D721Med (cell line): ENCODE results near the gene DPY19L3.
A peak's percentile ranks its signal among the peaks of the same experiment; 100 is the strongest.

Experiments
- DNase-seq: peaks from one replicate; pipeline ENCODE4 v3.0.0; 2011; ENCODE audit warnings: low spot score; ENCODE audit not compliant: insufficient read length
- FAIRE-seq: peaks from 2 replicates; lab custom pipeline; 2011; peaks lifted over from hg19 to GRCh38; lab: Jason Lieb, UNC
- TF ChIP-seq, protein P1 (sequence below): IDR thresholded peaks from 2 replicates; pipeline ENCODE4 v1.5.1; 2012; ENCODE audit warnings: mild to moderate bottlenecking, control low read depth; ENCODE audit not compliant: insufficient read depth; ENCODE audit errors: missing control alignments

The DPY19L3 gene, protein sequence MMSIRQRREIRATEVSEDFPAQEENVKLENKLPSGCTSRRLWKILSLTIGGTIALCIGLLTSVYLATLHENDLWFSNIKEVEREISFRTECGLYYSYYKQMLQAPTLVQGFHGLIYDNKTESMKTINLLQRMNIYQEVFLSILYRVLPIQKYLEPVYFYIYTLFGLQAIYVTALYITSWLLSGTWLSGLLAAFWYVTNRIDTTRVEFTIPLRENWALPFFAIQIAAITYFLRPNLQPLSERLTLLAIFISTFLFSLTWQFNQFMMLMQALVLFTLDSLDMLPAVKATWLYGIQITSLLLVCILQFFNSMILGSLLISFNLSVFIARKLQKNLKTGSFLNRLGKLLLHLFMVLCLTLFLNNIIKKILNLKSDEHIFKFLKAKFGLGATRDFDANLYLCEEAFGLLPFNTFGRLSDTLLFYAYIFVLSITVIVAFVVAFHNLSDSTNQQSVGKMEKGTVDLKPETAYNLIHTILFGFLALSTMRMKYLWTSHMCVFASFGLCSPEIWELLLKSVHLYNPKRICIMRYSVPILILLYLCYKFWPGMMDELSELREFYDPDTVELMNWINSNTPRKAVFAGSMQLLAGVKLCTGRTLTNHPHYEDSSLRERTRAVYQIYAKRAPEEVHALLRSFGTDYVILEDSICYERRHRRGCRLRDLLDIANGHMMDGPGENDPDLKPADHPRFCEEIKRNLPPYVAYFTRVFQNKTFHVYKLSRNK

DNA sequence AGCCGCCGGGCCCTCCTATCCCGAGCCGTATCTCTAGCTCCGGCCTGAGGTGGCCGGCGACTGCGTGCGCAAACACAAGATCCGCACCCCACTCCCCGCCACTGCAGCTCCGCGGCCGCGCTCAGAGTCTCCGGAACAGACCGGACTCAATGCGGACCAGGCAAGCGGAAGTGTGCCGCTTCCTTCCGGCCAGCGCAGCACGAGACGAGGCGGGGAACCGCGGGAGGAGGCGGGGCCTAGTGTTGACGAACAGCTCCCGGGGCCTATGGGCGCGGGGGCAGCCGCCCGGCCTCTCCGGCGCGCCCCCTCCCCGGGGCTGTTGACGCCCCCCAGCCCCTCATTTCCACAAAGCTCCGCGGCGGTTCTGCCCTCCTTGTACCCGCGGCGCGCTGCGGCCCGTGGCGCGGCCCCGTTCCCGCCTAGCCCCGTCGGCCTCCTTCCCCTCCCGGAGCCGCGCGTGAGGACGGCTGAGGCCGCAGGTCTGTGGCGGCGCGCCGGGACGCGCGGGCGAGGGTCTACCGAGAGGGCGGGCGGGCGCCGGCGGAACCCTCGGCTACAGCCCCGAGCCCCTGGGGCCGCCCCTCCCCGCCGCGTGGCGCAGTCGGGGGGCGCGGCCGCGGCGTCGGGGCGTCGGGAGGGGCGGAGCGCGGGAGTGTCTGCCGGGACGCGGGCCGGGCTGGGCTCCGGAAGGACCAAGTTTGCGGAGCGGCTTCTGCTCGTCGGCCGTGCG, at the start of gene DPY19L3:
DPY19L3 (plus strand) TSS at position 340 of the 730 bp plus-strand sequence. CDS start 2,484 bp downstream, outside the sequence.
- FAIRE-seq: no peak
- TF ChIP-seq, protein P1, sequence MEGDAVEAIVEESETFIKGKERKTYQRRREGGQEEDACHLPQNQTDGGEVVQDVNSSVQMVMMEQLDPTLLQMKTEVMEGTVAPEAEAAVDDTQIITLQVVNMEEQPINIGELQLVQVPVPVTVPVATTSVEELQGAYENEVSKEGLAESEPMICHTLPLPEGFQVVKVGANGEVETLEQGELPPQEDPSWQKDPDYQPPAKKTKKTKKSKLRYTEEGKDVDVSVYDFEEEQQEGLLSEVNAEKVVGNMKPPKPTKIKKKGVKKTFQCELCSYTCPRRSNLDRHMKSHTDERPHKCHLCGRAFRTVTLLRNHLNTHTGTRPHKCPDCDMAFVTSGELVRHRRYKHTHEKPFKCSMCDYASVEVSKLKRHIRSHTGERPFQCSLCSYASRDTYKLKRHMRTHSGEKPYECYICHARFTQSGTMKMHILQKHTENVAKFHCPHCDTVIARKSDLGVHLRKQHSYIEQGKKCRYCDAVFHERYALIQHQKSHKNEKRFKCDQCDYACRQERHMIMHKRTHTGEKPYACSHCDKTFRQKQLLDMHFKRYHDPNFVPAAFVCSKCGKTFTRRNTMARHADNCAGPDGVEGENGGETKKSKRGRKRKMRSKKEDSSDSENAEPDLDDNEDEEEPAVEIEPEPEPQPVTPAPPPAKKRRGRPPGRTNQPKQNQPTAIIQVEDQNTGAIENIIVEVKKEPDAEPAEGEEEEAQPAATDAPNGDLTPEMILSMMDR: no peak
- peak; percentile 85 for DNase-seq

DNA sequence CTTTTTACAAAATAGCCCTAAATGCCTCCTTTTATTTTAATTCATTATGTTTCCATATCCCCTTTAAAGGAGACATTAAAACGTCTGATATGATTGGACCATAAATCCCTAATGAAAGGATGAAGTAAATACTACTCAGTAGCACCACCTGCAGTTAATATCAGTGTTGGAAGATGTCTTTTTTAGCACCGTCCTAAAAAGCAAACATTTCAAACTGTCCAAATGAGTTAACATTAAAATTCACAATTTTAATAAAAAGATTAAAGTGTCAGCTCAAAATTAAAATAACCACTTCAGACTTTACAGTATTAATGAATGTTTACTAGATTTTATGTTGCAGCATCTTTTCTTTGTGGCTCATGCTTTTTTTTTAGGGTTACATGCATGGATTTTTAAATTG, 47.9 kb upstream of the DPY19L3 start:
- TF ChIP-seq, protein P1: peak; percentile 35
- DNase-seq (no peak), FAIRE-seq (no peak)

DNA sequence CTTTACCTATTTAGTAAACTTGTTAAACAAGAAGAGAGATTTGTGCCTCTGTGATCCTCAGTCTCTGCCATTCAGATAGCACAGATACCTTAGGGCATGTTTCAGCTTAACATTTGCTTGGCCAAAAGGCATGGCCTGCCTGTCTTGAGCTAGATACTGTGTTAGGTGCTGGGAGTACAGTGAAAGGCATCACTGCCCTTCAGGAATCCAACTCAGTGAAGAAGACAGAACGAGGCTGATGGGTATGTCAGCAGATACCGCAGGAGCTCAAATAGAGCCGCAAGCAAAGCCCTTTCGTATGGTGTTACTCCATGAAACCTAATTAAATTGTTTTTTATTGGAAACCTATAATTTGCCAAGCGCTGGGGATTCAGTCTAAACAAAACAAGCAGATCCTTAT, 47.2 kb upstream of the DPY19L3 start:
- DNase-seq (no peak), FAIRE-seq (no peak)
- TF ChIP-seq, protein P1: no peak

DNA sequence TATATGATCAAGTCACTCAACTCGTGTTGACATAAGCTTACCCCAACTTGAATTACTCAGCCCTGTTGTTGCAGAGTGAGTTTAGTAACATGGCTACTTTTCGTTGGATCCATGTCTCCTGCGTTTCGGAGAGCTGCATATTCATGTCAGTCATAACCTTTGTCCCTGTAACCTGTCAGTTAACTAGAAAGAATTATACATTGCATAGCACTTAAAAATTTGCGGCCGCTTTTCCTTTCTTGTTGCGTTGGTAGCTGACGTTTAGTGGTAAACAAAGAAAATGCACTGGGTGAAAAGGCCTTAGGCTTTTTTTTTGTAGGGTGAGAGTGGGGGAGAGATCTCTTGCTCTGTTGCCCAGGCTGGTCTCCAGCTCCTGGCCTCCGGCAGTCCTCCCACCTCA, 46.0 kb upstream of the DPY19L3 start:
- DNase-seq (no peak), FAIRE-seq (no peak)
- TF ChIP-seq, protein P1: no peak

DNA sequence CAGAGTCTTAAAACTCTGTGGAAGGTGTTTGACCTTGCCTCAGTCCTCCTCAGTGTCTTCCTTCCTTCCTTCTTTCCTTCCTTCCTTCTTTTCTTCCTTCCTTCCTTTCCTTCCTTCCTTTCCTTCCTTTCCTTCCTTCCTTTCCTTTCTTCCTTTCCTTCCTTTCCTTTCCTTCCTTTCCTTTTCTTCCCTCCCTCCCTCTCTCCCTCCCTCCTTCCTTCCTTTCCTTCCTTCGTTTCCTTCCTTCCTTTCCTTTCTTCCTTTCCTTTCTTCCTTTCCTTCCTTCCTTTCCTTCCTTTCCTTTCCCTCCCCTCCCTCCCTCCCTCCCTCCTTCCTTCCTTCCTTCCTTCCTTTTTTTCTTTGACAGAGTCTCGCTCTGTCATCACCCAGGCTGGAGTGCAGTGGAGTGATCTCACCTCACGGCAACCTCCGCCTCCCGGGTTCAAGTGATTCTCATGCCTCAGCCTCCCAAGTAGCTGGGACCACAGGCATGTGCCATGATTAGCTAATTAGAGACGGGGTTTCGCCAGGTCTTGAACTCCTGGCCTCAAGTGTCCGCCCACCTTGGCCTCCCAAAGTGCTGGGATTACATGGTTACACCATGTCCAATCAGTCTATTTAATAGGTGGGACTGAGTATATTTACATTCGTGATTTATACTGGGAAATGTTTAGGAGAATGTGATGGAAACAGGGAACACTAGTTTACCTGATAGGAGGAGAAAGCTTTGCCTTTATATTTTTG, 43.8 kb upstream of the DPY19L3 start:
- TF ChIP-seq, protein P1: no peak
- DNase-seq (no peak), FAIRE-seq (no peak)

DNA sequence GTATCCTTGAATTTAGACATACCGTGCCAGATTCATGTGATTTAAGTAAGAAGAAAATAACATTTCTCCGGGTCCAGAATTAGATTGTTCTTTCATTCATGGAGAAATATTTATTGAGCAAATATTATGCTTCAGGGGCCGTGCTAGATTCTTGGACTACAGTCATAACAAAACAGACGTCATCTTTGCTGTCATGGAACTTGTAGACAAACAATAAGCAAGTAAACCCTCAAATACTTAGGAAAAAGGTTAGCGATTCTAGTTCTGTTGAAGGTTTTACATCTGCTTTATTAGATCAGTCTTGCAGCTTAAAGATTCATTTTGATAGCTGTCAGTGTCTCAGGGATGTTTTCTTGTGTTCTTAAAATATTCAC, 43.3 kb upstream of the DPY19L3 start:
- TF ChIP-seq, protein P1: no peak
- no peak for DNase-seq
- no peak for FAIRE-seq
